Brain pericyte (primary cell): ENCODE data around the gene S100A7A.
"Not testable (repeated sequence)": the region's sequence is repeated elsewhere in the genome, so short reads cannot be mapped to it uniquely, and the experiment has no call there.

Experiments
- DNase-seq: peaks from one replicate; pipeline ENCODE4 v3.0.0-alpha.2; 2012; ENCODE audit warnings: low read depth, low spot score

S100A7A gene

DNA sequence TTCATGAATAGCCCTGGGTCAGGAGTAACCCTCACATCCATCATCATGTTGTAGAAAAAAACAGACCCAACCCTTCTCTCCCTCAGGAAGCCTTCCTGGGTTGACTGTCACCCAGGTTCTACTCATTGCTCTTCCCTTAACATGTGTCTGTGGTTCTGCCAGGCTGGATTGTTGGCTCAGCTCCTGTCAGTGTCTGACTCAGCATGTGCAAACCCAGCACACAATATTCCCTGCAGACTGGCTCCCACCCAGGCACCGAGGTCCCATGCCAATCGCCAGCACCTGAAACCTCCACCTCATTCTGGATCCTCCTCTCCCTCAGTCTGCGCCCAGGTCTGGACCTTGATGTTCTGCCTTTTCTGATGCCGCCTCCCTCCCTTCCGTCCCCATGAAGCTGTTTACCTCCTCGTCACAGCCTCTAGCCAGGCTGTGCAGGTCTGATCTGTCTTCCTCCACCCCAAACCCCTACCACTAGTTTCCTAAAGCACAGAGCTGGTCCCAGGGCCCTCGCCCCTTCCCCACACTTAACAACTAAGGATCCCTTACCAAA is 21.1 kb upstream of the S100A7A start:
- DNase-seq, result no peak

DNA sequence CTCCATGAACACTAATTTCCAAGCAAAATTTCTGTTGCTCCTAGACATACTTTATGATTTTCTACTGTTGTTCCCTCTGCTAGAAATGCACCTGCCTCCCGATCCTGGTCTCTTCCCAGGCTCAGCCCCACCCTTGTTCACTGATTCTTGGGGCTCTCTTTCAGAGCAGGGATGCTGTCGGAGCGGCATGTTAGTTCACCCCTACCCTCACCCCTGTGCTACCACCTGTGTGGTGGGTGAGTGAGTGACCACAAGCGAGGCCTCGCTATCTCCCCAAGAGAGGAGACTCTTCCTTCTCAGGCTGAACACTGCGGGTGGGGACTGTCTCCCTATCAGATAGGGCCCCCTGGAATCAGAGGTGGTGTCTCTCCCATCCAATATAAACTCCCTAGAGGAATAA is 20.5 kb upstream of the S100A7A start:
- DNase-seq, result no peak

DNA sequence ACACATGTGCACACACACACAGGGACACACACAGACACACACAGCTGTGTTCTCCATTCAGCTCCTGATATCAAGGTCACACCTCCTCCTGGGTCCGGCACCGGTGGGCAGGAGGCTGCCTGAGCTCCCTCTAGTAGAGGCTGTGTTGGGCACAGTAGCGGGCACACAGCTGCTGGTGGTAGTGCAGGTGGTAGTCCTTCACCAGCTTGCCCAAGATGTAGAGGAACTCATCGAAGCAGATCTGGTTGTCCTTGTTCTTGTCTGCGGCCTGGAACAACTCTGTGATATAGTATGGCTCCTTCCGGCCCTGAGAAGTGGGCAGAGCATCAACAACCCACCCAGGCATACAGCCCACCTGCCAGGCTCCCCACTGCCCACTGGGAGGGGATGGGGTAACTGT is 19.9 kb upstream of the S100A7A start:
- no peak for DNase-seq

DNA sequence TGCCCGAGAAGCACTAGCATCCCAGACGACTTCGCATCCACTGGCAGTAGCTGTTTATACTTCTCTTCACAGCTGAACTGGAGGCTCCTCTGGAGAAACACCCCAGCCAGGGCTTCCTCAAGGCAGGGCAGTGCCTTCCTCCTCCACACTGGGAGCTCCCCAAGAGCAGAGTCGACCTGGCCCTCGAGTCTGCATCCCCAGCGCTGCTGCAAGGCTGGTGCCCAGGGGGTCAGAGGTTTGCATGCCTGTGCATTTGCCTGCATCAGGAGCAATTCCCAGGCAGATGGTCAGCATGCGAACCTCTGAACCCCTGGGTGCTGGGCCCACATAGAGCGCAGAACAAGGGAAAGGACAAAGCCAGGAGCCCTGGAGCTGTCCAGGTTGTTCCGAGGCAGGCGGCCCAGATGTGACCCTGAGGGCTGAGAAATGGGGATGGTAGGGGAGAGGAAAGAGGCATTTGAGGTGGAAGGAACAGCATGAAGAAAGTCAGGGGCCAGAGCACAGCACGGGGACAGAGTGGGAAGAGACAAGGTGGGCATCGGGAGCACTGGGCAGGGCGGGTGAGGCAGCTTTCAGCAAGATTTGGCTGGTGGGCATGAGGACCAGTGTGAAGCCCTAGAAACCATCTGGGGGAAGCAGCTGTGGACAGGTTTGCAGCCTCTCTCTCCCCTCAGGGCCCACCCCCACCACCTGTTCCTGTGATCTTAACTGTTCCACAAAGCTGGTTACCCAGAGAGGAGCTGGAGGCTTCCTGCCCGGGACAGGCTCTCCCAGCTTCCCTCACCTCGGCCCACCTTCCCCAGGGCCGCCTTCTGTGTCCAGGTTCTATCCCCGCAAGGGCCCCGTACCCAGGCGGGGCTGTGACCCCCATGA is 19.0 kb upstream of the S100A7A start:
- no peak for DNase-seq

DNA sequence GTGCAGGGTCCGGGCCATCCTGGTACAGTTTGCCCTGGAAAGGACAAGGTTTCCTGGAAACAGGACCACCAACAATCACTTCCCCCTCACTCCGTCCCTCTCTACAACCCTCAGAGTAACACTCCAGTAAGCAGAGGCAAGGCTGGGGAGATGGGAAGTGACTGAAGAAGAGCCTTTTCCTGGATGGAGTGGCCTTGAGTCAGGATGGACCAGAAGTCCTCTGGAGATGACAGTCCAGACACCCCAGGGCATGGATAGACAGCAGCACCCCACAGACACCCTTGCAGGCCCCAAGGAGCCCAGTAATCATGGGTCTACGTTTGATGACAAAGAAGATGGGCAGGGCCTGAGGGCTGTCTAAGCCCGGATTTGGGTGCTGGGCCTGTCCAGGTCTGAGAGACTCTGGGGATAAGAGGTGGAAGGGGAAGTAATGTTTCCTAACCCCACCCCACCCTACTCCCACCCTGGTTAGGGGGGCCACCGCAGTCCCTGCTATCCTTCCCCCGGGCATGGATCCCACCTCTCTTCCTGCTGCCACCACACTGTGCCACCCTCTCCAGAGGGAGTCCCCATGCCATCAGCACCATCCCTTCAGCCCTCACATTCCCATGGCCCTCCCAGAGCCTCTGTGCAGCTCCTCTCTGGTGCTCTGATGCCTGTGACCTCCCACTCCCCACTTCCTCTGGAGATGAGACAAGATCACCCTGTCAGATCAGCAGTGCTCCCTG is 18.2 kb upstream of the S100A7A start:
- DNase-seq, result no peak

DNA sequence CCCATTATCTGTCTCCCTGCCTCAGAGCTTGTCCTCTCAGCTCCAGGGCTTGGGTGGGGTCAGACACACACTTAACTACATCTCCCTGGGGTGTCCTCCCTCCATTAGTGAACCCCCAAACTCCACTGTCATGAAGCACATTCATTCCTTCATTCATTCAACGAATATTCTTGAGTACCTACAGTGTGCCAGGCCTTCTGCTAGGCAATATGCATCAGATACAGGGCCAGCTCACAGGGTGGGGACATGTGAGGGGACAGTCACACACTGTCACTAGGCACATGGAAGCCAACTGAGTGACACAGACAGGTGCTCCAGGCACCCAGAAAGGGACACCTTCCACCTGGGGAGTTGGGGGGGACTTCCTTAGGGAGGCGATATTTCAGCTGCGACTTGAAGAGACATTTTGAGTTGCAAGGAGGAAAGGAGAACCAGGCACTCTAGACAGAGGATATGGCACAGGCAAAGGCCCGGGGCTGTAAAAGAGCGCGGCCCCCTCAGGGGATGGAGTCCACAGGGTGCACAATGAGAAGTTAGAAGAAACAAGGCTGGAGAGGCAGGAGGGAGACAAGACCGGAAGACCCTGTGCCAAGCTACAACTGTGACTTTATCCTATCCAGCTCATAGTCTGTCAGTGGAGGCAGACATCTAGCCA is 16.8 kb upstream of the S100A7A start:
- no peak for DNase-seq

DNA sequence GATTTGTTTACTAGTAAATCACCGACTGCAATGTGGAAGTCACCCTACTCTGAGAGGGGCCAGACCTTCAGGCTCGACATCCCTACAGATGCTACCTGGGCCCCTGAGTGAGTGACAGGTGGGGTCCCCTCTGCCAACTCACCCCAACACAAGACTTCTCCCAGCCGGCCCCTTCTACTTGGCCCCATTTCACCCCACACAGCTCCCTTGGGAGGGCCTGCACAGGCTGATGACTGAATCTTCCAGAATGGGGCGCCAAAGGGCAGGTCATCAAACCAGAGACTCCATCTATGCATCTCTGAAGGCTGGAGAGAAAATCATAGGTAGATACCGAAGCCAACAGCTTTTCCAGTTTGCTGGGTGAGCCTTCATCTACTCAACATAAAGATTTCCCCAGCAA is 16.1 kb upstream of the S100A7A start:
- no peak for DNase-seq

DNA sequence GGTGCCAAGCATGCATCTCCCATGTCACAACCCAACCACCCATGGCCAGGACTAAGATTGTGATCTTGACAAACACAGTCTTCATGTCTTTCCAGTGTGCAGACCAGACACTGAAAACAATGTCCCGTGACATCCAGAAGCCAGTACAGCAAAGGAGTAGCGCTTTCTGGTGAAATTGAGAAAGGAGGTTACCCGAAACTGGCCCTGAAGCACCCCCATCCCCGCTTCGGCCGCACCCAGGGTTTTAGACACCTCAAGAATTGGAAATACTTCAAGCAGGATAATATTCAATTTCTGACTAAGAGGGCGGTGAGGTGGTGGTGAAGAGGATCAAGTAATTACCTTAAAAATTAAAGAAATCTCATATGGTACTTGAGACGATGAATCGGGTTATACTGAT is 14.9 kb upstream of the S100A7A start:
- DNase-seq, result no peak

DNA sequence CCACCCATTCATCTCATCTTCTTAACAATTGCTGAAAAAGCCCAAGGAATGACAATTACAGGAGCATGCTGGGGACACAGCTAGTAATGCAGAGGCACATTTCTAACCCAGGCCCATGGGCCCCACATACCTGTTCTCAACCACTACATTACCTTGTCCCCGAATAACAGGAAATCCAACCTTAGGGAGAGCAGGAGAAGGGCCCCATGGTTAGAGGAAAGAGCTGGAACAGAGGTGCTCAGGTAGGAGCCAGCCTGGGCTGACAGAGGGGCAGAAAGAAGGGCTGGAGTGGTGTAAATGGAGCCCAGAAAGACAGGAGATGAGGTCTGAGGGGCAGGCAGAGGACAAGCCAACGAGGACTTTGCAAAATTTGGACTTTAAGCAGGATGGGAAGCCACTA is 14.1 kb upstream of the S100A7A start:
- no peak for DNase-seq

DNA sequence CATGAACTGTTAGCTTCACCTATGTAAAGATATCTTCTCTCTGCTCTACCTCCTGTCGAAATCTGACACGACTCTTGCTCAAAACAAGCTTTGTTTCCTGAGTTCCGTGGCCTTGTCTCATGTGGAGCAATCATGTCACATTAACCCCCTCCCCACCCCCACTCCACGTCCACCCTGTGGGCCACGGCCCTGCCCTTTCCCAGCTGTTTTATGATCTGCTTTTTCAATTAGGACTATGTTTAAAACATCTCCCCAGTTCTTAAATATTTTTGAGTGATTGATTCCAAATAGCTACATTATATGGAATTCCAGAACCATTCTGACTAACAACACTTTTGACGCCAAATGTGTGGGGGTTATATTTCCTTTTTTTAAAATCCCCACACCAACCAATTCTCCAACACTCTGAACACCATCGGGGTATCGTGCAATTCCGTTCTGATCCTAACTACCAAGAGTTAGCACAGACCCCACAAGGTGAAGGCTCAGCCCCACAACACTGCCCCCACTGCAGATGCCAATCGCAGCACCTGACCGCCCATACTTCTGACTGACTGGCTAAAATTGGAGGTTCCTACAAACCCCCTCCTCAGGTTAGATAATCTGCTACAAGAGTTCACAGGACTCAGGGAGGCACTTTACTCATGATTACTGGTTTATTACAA is 12.8 kb upstream of the S100A7A start:
- DNase-seq, result no peak

DNA sequence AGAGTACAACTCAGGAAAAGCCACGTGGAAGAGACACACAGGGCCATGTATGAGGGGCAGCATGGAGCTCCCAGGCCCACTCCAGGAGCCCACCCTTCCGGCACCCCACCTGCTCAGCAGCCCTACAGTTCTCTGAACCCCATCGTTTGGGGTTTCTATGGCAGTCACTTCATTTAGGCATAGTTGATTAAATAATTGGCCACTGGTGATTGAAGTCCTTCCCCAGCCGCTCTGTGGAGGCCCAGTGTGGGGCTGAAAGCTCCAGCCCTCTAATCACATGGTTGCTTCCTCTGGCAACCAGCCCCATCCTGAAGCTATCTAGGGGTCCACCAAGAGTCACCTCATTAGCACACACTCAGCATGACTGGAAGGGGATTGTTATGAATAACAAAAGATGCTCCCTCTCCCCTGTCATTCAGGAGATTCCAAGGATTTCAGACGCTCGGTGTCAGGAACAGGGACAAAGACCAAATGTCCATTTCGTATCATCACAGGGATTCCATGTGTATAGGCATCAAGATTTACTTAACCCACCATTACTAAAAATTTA is 12.2 kb upstream of the S100A7A start:
- no peak for DNase-seq

DNA sequence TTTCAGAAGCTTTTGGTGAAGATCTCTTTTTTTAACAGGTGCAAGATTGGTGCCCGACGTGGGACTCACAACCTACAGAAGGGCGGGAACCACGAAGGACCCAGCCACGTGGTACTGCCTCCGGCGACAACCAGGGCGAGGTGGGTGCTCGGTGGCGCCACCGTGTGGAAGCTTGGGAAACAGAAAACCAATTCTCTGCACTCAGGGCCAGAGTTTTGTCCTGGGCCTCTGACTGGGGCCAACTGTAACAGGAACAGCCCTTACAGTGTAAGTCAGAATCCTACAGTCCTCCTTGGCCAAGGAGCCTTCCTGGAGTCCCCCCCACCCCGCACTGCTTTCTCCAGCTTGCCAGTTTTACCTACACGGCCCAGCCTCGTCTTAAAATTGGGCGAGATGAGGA is 11.6 kb upstream of the S100A7A start:
- DNase-seq, result no peak

DNA sequence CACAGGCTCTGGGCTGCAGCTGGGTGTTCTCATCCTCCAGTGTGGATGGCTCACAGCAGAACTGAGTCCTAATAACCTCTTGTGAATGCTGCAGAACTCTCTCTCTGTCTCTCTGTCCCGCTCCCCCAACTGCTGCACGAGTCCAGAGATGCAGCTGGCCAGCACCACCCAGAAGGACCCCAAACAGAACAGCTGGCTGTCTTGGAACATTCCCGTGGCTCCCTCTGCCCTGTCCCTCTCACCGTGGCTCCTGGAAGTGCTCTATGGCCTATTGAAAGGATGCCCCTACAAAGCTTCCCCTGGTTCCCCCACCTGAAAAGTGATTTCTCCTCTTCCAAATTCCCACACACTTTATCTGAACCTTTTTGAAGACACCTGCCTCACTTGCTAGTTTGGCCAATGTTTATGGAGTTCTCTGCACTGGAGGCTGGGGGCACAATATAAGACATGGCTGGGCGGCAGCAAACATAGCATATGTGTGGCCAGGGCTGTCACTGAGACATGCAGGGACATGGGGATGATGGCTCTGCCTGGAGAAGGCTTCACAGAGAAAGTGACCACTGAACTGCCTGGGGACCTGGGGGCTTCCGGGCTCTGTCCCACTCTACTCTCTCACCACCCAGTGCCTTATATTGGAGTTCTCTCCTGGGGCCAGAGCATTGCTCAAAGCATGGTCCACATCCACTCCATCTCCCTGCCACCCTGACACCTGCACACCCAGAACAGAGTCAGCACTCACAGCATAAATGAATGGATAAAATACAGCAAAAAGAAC is 10.3 kb upstream of the S100A7A start:
- DNase-seq, result not testable (repeated sequence)

DNA sequence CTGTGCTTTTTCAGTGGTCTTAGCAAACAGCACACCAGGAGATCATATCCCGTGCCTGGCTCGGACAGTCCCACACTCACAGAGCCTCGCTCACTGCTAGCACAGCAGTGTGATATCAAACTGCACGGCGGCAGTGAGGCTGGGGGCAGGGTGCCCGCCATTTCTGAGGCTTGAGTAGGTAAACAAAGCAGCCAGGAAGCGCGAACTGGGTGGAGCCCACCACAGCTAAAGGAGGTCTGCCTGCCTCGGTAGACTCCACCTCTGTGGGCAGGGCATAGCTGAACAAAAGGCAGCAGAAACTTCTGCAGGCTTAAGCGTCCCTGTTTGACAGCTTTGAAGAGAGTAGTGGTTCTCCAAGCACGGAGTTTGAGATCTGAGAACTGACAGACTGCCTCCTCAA is 9.0 kb upstream of the S100A7A start:
- not testable (repeated sequence) for DNase-seq

DNA sequence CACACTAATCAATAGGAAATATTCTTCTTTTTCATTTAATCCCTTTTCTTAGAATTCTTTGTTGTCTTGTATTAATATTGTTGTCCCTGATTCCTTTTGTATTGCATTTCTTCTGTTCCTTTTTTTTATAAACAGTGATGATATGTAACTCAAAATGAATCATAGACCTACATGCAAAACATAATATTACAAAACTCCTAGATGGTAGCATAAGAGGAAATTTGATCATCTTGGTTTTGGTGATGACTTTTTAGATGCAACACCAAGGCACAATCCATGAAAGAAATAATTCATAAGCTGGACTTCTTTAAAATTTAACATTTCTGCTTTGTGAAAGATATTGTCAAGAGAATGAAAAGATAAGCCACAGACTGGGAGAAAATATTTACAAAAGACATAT is 2.4 kb upstream of the S100A7A start:
- not testable (repeated sequence) for DNase-seq

DNA sequence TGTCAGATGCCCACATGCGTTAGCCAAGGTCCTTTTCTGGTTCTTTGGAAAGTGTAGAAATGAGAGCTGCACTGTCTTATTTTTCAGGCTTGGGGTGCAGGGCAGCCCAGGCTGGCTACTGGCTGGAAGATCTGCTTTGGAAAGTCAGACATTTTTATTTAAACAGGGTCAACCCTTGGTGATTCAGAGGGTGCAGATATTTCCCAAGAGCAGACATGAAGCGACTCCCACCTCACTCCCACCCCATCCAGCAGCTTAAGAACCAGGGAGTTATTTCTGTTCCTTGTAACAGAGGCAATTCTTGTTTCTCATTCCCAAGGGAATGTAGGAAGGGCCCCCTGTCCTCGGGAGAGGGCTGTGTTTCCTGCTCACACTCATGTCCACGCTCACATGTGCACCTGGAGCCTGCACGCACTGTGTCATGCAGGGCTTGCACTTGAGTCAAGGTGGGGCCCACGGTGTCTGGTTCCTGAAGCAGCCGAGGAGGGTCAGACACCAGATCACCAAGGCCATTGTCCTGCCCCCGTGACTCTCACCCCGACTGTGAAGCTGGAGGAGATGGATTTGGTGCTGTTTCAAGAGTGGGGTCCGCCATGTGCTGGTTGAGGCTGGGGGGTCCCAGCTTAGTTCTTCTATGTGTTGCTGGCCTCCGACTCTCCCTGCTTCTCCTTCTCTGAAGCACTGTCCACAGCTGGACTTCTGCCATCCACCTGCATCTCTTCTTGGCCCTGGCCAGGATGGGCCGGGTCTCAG is 992 bp downstream of the S100A7A start:
- no peak for DNase-seq

DNA sequence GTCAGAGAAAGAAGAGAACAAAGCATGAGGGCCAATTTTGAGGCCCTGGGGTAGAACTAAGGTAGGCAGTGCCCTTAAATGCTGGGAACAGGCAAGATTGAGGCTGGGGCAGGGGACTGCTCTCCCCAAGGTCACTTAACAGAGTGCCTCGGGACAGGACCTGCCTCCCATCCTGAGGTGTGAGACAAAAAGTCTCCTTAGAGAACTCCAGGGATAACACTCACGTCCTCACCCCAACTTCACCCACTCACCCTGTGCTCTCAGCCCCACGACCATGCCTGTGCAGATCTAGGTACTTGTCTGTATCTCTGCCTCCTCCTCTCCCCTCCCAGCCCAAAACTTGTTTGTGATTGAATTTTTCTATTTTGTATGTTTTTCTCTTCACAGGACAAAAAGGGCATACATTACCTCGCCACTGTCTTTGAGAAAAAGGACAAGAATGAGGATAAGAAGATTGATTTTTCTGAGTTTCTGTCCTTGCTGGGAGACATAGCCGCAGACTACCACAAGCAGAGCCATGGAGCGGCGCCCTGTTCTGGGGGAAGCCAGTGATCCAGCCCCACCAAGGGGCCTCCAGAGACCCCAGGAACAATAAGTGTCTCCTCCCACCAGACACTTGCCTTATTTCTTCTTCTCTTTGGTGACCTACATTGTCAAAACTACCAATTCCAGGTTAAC is 2.6 kb downstream of the S100A7A start:
- not testable (repeated sequence) for DNase-seq

DNA sequence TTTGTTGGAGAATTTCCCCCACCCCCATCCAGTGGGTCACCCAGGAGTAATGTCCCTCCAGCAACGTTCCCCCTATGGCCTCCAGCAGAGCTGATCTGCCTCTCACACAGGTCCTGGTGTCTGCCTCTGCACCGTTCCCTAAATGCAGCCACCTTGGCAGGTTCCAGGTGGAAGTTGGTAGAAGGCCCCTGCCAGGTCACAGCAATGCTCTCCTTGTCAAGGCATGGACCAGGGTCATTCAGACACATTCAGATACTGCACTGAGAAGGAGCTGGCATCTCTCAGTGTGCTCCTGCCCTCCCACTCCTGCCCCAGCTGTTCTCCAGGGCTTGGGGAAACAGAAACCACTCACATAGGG is 3.1 kb downstream of the S100A7A start:
- DNase-seq, result not testable (repeated sequence)

DNA sequence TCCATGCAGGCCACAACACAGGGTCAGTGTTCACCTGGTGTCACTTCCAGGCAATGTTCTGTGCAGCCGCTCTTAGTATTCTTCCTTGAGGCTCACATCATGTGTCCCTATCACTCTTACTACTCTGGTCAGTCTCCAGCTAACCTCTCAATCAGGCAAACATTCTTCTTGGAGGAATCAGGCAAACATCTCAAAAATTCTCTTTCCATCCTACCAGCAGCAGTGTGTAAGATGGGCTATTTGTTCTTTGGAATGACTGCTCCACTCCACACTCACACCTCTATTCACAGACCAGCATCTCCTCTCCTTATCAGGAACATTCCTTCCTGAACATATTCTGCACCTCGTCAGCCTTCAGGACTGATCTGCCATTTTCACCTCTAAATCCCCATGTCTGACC is 4.0 kb downstream of the S100A7A start:
- DNase-seq, result no peak
